Hepatocyte (in vitro differentiated cells): ENCODE results near the gene RPS6KA5. TPM values are rescaled to one million over a fixed set of nuclear protein-coding genes. Genes with fewer than 3 reads are reported as not detected.

Experiments
- DNase-seq: peaks from one replicate; pipeline ENCODE4 v3.0.0-alpha.2; 2016; ENCODE audit warnings: low spot score
- H2AFZ ChIP-seq: fragments of 200-600 bp; sonication (generic); 2 replicates; pipeline ENCODE4 v1.6.0; 2016; ENCODE audit warnings: antibody characterized with exemption, mild to moderate bottlenecking
- H3K27ac ChIP-seq: fragments of 200-600 bp; sonication (generic); 2 replicates; pipeline ENCODE4 v1.5.1; 2016; ENCODE audit warnings: mild to moderate bottlenecking
- H3K27me3 ChIP-seq: fragments of 200-600 bp; sonication (generic); 2 replicates; pipeline ENCODE4 v1.6.1; 2016
- H3K36me3 ChIP-seq: fragments of 200-600 bp; sonication (generic); replicated peaks from 2 replicates; pipeline ENCODE4 v1.5.1; 2016; ENCODE audit warnings: low read depth; ENCODE audit not compliant: insufficient read depth
- H3K4me1 ChIP-seq: fragments of 200-600 bp; sonication (generic); 2 replicates; pipeline ENCODE4 v1.5.1; 2016; ENCODE audit warnings: mild to moderate bottlenecking, moderate library complexity; ENCODE audit not compliant: insufficient read depth
- H3K4me2 ChIP-seq: fragments of 200-600 bp; sonication (generic); 2 replicates; pipeline ENCODE4 v1.6.0; 2016
- H3K4me3 ChIP-seq: fragments of 200-600 bp; sonication (generic); 2 replicates; pipeline ENCODE4 v1.5.1; 2016; ENCODE audit warnings: mild to moderate bottlenecking
- H3K79me2 ChIP-seq: fragments of 200-600 bp; sonication (generic); 2 replicates; pipeline ENCODE4 v1.6.0; 2017; ENCODE audit warnings: mild to moderate bottlenecking
- H3K9me2 ChIP-seq: fragments of 200-600 bp; sonication (generic); replicated peaks from 2 replicates; pipeline ENCODE4 v1.6.0; 2017; ENCODE audit warnings: mild to moderate bottlenecking; ENCODE audit not compliant: insufficient read depth
- H3K9me3 ChIP-seq: fragments of 200-600 bp; sonication (generic); 2 replicates; pipeline ENCODE4 v1.5.1; 2016; ENCODE audit warnings: low read depth, mild to moderate bottlenecking
- H4K20me1 ChIP-seq: fragments of 200-600 bp; sonication (generic); 2 replicates; pipeline ENCODE4 v1.6.0; 2016; ENCODE audit warnings: mild to moderate bottlenecking; ENCODE audit not compliant: insufficient read depth, poor library complexity, severe bottlenecking
- EZH2 ChIP-seq: fragments of 200-600 bp; sonication (generic); IDR thresholded peaks from 2 replicates; pipeline ENCODE4 v1.6.1; 2016; ENCODE audit warnings: antibody characterized with exemption, mild to moderate bottlenecking, borderline replicate concordance
- EZH2phosphoT487 ChIP-seq: fragments of 200-600 bp; sonication (generic); IDR thresholded peaks from one replicate; pipeline ENCODE4 v1.6.1; 2018; ENCODE audit warnings: antibody characterized with exemption, mild to moderate bottlenecking, low read depth, moderate library complexity; ENCODE audit not compliant: unreplicated experiment, severe bottlenecking
- WGBS: methylation state at CpG from one replicate; pipeline ENCODE4 v1.1.6; 2016; ENCODE audit warnings: low lambda C conversion rate; ENCODE audit errors: missing lambda C conversion rate; 5-methylcytosine and 5-hydroxymethylcytosine counted together
- polyA plus RNA-seq: library from polyadenylated mRNA; unstranded; fragments of >200 nt; fragmentation: Nextera tagmentation; extraction: Ambion mirVana; gene quantifications from 2 replicates; pipeline ENCODE4 v1.2.1, GENCODE V29; 2016
- total RNA-seq: library from RNA; depleted of rRNA; stranded (reverse); fragments of >200 nt; gene quantifications from 2 replicates; pipeline ENCODE4 v1.2.3, GENCODE V29; 2014
- TF ChIP-seq, protein P1 (sequence below): fragments of 200-600 bp; sonication (generic); IDR thresholded peaks from 2 replicates; pipeline ENCODE4 v1.5.1; 2016; ENCODE audit warnings: antibody characterized with exemption, mild to moderate bottlenecking; ENCODE audit not compliant: poor library complexity

RPS6KA5 gene
- total and polyA plus RNA-seq, 2 experiments from 2014 or later = 4.8 to 6.3 TPM

DNA sequence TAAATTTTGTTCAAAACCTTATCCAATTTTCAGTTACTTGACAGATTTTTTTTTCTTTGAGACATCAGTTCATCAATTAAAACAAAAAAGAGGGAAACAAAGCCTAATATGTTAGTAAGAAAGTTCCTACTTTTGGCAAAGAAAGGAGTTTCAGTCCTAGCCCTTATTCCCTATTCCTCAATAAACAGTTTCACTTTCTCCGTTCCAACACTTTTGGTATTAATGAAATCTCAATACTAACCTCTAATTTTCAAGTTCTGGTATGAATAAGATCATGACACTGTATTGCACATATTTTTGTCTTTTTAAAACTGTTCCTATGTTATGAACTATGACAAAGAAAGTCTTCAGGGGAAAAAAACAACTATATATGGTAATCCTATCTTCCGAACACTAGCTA lies 48.4 kb downstream of the RPS6KA5 start:
- no peak for DNase-seq
- Histone ChIP-seq H3K4me3 (no peak overlapping the region), H3K27ac (no peak overlapping the region), H3K9me2 (no peaks in the 10 kb centered on the region), H3K4me1 (no peaks in the 10 kb centered on the region), H3K36me3 (no peaks in the 10 kb centered on the region), H3K4me2 (no peak overlapping the region), H3K27me3 (no peaks in the 10 kb centered on the region), H2AFZ (no peak overlapping the region), H3K9me3 (no peaks in the 10 kb centered on the region), H4K20me1 (no peaks in the 10 kb centered on the region), H3K79me2 (peaks cover 2% of the 10 kb centered on the region)
- TF ChIP-seq, protein P1, sequence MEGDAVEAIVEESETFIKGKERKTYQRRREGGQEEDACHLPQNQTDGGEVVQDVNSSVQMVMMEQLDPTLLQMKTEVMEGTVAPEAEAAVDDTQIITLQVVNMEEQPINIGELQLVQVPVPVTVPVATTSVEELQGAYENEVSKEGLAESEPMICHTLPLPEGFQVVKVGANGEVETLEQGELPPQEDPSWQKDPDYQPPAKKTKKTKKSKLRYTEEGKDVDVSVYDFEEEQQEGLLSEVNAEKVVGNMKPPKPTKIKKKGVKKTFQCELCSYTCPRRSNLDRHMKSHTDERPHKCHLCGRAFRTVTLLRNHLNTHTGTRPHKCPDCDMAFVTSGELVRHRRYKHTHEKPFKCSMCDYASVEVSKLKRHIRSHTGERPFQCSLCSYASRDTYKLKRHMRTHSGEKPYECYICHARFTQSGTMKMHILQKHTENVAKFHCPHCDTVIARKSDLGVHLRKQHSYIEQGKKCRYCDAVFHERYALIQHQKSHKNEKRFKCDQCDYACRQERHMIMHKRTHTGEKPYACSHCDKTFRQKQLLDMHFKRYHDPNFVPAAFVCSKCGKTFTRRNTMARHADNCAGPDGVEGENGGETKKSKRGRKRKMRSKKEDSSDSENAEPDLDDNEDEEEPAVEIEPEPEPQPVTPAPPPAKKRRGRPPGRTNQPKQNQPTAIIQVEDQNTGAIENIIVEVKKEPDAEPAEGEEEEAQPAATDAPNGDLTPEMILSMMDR = no peak
- TF ChIP-seq EZH2phosphoT487 = no peak
- no peak for TF ChIP-seq EZH2
- WGBS = 98% methylated on average over 2 of the region's 2 CpGs

DNA sequence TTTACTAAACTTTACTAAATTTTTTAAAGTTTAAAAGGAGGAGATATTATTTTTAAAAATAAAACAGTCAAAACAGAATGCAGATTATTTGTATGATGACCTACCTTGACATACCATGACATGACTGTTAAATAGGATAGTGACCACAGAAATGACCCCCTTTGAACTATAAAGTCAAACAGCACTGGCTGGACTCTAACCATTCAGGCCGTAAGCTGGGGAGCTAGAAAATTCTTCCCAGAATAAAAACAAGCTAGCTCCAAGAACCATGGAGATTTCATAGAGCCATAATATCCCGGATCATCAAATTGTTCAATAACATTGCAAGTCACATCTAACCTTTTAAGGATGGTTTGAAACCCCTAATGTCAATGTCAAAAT lies 50.3 kb downstream of the RPS6KA5 start:
- H3K4me1 ChIP-seq = no peaks in the 10 kb centered on the region
- H3K4me3 ChIP-seq = no peak overlapping the region
- no peaks in the 10 kb centered on the region for H4K20me1 ChIP-seq
- no peaks in the 10 kb centered on the region for H3K27me3 ChIP-seq
- no peaks in the 10 kb centered on the region for H3K9me2 ChIP-seq
- H3K27ac ChIP-seq = no peak overlapping the region
- no peaks in the 10 kb centered on the region for H3K36me3 ChIP-seq
- peaks cover 2% of the 10 kb centered on the region for H3K79me2 ChIP-seq
- DNase-seq = no peak
- H3K4me2 ChIP-seq = no peak overlapping the region
- TF ChIP-seq EZH2 = no peak
- TF ChIP-seq, protein P1 = no peak
- no peak for TF ChIP-seq EZH2phosphoT487
- H3K9me3 ChIP-seq = no peaks in the 10 kb centered on the region
- 98% methylated on average over 2 of the region's 2 CpGs for WGBS
- H2AFZ ChIP-seq = no peak overlapping the region

DNA sequence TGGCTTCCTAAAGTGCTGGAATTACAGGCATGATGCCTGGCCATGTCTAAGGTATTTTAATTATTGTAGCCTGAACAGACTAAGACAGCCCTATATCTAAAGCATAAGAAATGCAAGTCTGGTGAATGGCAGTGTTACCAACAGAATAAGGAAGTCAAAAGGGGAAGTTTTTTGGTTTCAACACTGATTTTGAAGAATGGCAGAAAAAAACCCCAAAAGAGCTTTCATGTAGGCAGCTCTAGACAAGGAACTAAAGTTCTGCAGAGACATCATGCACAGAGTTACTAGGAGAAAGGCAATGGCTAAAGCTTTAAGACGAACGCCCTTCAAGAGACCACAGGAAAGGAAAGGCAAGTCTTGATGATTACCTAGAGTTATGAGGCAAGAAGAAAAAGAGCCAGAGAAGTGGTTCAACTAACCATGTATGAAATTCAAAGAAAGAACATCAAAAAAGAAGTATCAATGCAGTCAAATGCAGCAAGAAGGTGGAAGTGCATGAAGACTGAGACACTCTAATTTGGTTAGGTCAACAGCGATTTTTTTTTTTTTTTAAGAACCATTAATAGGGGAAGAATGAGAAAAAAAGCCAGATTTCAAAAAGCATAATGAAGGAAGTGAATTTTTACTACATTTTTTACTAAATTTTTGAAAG lies 50.8 kb downstream of the RPS6KA5 start:
- peaks cover 2% of the 10 kb centered on the region for H3K79me2 ChIP-seq
- H3K27me3 ChIP-seq = no peaks in the 10 kb centered on the region
- no peaks in the 10 kb centered on the region for H3K9me3 ChIP-seq
- no peak overlapping the region for H3K4me2 ChIP-seq
- H4K20me1 ChIP-seq = no peaks in the 10 kb centered on the region
- H3K4me3 ChIP-seq = no peak overlapping the region
- no peak overlapping the region for H2AFZ ChIP-seq
- no peaks in the 10 kb centered on the region for H3K4me1 ChIP-seq
- no peak overlapping the region for H3K27ac ChIP-seq
- no peaks in the 10 kb centered on the region for H3K9me2 ChIP-seq
- TF ChIP-seq, protein P1 = no peak
- no peaks in the 10 kb centered on the region for H3K36me3 ChIP-seq
- 96% methylated on average over 3 of the region's 3 CpGs for WGBS
- no peak for DNase-seq
